Bronchial epithelial cell (primary cell): Measurements from ENCODE around the gene MYCL. TPM values are rescaled to one million over a fixed set of nuclear protein-coding genes. Genes with fewer than 3 reads are reported as not detected.

Experiments used
- DNase-seq: peaks from one replicate; pipeline ENCODE4 v3.0.0-alpha.2; 2010; ENCODE audit warnings: low read depth
- FAIRE-seq: peaks from 2 replicates; lab custom pipeline; 2011; peaks lifted over from hg19 to GRCh38; lab: Jason Lieb, UNC
- H3K27me3 ChIP-seq: 2 replicates; pipeline ENCODE4 v1.5.1; 2011; ENCODE audit warnings: low read length; ENCODE audit not compliant: control insufficient read depth, insufficient read depth
- H3K36me3 ChIP-seq: 2 replicates; pipeline ENCODE4 v1.5.1; 2011; ENCODE audit warnings: low read length; ENCODE audit not compliant: control insufficient read depth, insufficient read depth
- H3K4me3 ChIP-seq: 2 replicates; pipeline ENCODE4 v1.5.1; 2011; ENCODE audit warnings: mild to moderate bottlenecking, low read depth, low read length, control low read depth
- CTCF ChIP-seq: IDR thresholded peaks from 2 replicates; pipeline ENCODE4 v1.5.1; 2011; ENCODE audit warnings: mild to moderate bottlenecking, moderate library complexity, low read length, control low read depth, inconsistent platforms; ENCODE audit not compliant: insufficient read depth, severe bottlenecking
- total RNA-seq: library from RNA; depleted of rRNA; stranded (reverse); fragments of >200 nt; gene quantifications from 2 replicates; pipeline ENCODE4 v1.2.1, GENCODE V29; 2014

Gene MYCL
- total RNA-seq, 1 donor from 2014 or later: 7.9 TPM

- Histone ChIP-seq H3K4me3 (no peak overlapping the region), H3K27me3 (no peaks in the 10 kb centered on the region), H3K36me3 (peaks cover 2% of the 10 kb centered on the region)
- TF ChIP-seq CTCF: no peak
- no peak for DNase-seq
- no peak for FAIRE-seq
Observed at GRCh38 chr1:39896909-39897685, 4.6 kb downstream of the MYCL start.

GRCh38 chr1:39895731-39896480 lies 5.8 kb downstream of the MYCL start:
- DNase-seq (no peak), FAIRE-seq (no peak)
- no peak for TF ChIP-seq CTCF
- Histone ChIP-seq H3K36me3 (peaks cover 2% of the 10 kb centered on the region), H3K4me3 (no peak overlapping the region), H3K27me3 (no peaks in the 10 kb centered on the region)

- FAIRE-seq (no peak), DNase-seq (peak; percentile 77)
- Histone ChIP-seq H3K27me3 (no peaks in the 10 kb centered on the region), H3K4me3 (no peak overlapping the region), H3K36me3 (peaks cover 2% of the 10 kb centered on the region)
- TF ChIP-seq CTCF: no peak
Observed at GRCh38 chr1:39894884-39895495, 6.7 kb downstream of the MYCL start.

- Histone ChIP-seq H3K36me3 (peaks cover 2% of the 10 kb centered on the region), H3K27me3 (no peaks in the 10 kb centered on the region), H3K4me3 (no peak overlapping the region)
- TF ChIP-seq CTCF: no peak
- DNase-seq: peak; percentile 86
- FAIRE-seq: no peak
Observed at GRCh38 chr1:39892601-39893595, 8.8 kb downstream of the MYCL start.

GRCh38 chr1:39890880-39891279 lies 10.8 kb downstream of the MYCL start:
- Histone ChIP-seq H3K36me3 (no peaks in the 10 kb centered on the region), H3K27me3 (no peaks in the 10 kb centered on the region), H3K4me3 (no peak overlapping the region)
- FAIRE-seq: no peak
- DNase-seq: no peak
- no peak for TF ChIP-seq CTCF
